H9 (cell line): ENCODE data around the gene AFDN. TPM values are rescaled to one million over a fixed set of nuclear protein-coding genes. Genes with fewer than 3 reads are reported as not detected.

Experiments
- DNase-seq: peaks from one replicate; pipeline ENCODE4 v3.0.0-alpha.2; 2017
- H2AFZ ChIP-seq: one replicate; pipeline ENCODE4 v1.6.1; 2013; ENCODE audit warnings: mild to moderate bottlenecking, low read length, control low read depth, moderate library complexity
- H2AK5ac ChIP-seq: 2 replicates; pipeline ENCODE4 v1.6.1; 2013; ENCODE audit warnings: low read length, control low read depth, mixed read lengths; ENCODE audit not compliant: insufficient read length
- H2BK120ac ChIP-seq: one replicate; pipeline ENCODE4 v1.6.1; 2013; ENCODE audit warnings: low read depth, mild to moderate bottlenecking, low read length, control low read depth, inconsistent platforms; ENCODE audit not compliant: poor library complexity, severe bottlenecking
- H2BK12ac ChIP-seq: 2 replicates; pipeline ENCODE4 v1.6.1; 2013; ENCODE audit warnings: low read length, control low read depth, mixed read lengths, low read depth; ENCODE audit not compliant: insufficient read length
- H2BK15ac ChIP-seq: 2 replicates; pipeline ENCODE4 v1.6.1; 2013; ENCODE audit warnings: low read depth, low read length, control low read depth
- H2BK20ac ChIP-seq: one replicate; pipeline ENCODE4 v1.6.1; 2013; ENCODE audit warnings: low read depth, mild to moderate bottlenecking, low read length, control low read depth, inconsistent platforms; ENCODE audit not compliant: poor library complexity, severe bottlenecking
- H2BK5ac ChIP-seq: 2 replicates; pipeline ENCODE4 v1.6.1; 2013; ENCODE audit warnings: low read length, control low read depth, mixed read lengths; ENCODE audit not compliant: insufficient read length
- H3K14ac ChIP-seq: 2 replicates; pipeline ENCODE4 v1.6.1; 2013; ENCODE audit warnings: low read length, control low read depth; ENCODE audit not compliant: insufficient read depth
- H3K18ac ChIP-seq: 2 replicates; pipeline ENCODE4 v1.6.1; 2013; ENCODE audit warnings: low read depth, mild to moderate bottlenecking, mixed read lengths, low read length, control low read depth; ENCODE audit not compliant: insufficient read length
- H3K23ac ChIP-seq: 2 replicates; pipeline ENCODE4 v1.6.1; 2013; ENCODE audit warnings: low read length, control low read depth, mixed read lengths, low read depth; ENCODE audit not compliant: insufficient read length
- H3K23me2 ChIP-seq: 2 replicates; pipeline ENCODE4 v1.6.1; 2013; ENCODE audit warnings: low read depth, mild to moderate bottlenecking, mixed read lengths, low read length, control low read depth; ENCODE audit not compliant: insufficient read length, poor library complexity, severe bottlenecking
- H3K27ac ChIP-seq: 2 replicates; pipeline ENCODE4 v1.5.1; 2013; ENCODE audit warnings: low read length, control low read depth, mixed read lengths, low read depth; ENCODE audit not compliant: insufficient read length
- H3K27me3 ChIP-seq: 2 replicates; pipeline ENCODE4 v1.6.1; 2013; ENCODE audit warnings: low read length, control low read depth, inconsistent platforms; ENCODE audit not compliant: insufficient read depth
- H3K4ac ChIP-seq: 2 replicates; pipeline ENCODE4 v1.6.1; 2013; ENCODE audit warnings: low read depth, mild to moderate bottlenecking, control low read depth, inconsistent platforms, low read length, moderate library complexity
- H3K4me1 ChIP-seq: 2 replicates; pipeline ENCODE4 v1.6.1; 2013; ENCODE audit warnings: low read length, control low read depth, inconsistent platforms; ENCODE audit not compliant: insufficient read depth
- H3K4me2 ChIP-seq: 2 replicates; pipeline ENCODE4 v1.6.1; 2013; ENCODE audit warnings: low read length, control low read depth, mixed read lengths; ENCODE audit not compliant: insufficient read length, insufficient read depth
- H3K56ac ChIP-seq: 2 replicates; pipeline ENCODE4 v1.6.1; 2013; ENCODE audit warnings: low read depth, mild to moderate bottlenecking, mixed read lengths, low read length, control low read depth; ENCODE audit not compliant: insufficient read length
- H3K79me1 ChIP-seq: 2 replicates; pipeline ENCODE4 v1.6.1; 2013; ENCODE audit warnings: low read depth, mild to moderate bottlenecking, moderate library complexity, low read length, control low read depth, inconsistent platforms; ENCODE audit not compliant: insufficient read depth, poor library complexity, severe bottlenecking
- H3K79me2 ChIP-seq: 2 replicates; pipeline ENCODE4 v1.6.1; 2013; ENCODE audit warnings: low read length, control low read depth, inconsistent platforms; ENCODE audit not compliant: insufficient read depth
- H3K9ac ChIP-seq: 2 replicates; pipeline ENCODE4 v1.6.1; 2013; ENCODE audit warnings: low read length, control low read depth, mixed read lengths; ENCODE audit not compliant: insufficient read length; ENCODE audit errors: extremely low read depth
- H3K9me3 ChIP-seq: one replicate; pipeline ENCODE4 v1.6.1; 2013; ENCODE audit warnings: low read depth, low read length, inconsistent platforms; ENCODE audit not compliant: control insufficient read depth
- H3T11ph ChIP-seq: one replicate; pipeline ENCODE4 v1.6.1; 2013; ENCODE audit warnings: mild to moderate bottlenecking, low read length, control low read depth, inconsistent platforms
- H4K20me1 ChIP-seq: one replicate; pipeline ENCODE4 v1.6.1; 2013; ENCODE audit not compliant: control insufficient read depth, insufficient read length, insufficient read depth
- H4K5ac ChIP-seq: 2 replicates; pipeline ENCODE4 v1.6.1; 2013; ENCODE audit warnings: low read depth, mild to moderate bottlenecking, mixed read lengths, low read length, control low read depth; ENCODE audit not compliant: insufficient read length
- H4K8ac ChIP-seq: replicated peaks from 2 replicates; pipeline ENCODE4 v1.6.1; 2013; ENCODE audit warnings: low read length, control low read depth, mixed read lengths, low read depth; ENCODE audit not compliant: insufficient read length
- H4K91ac ChIP-seq: 2 replicates; pipeline ENCODE4 v1.6.1; 2013; ENCODE audit warnings: low read depth, mild to moderate bottlenecking, moderate library complexity, mixed read lengths, low read length, control low read depth; ENCODE audit not compliant: insufficient read length
- H3K27ac Mint-ChIP-seq, 3 experiments: 2 replicates in 2 of 3; 3 replicates in 1 of 3; pipeline ENCODE4 v1.8.0; 2020 to 2021; ENCODE audit warnings: mixed read lengths in 3 of 3, mild to moderate bottlenecking in 1 of 3, moderate library complexity in 1 of 3
- H3K27me3 Mint-ChIP-seq: 2 replicates; pipeline ENCODE4 v1.8.0; 2021; ENCODE audit warnings: low read depth, mild to moderate bottlenecking, moderate library complexity, mixed read lengths
- H3K36me3 Mint-ChIP-seq, 3 experiments: 2 replicates in 2 of 3; 3 replicates in 1 of 3; pipeline ENCODE4 v1.8.0; 2020 to 2021; ENCODE audit warnings: low read depth in 3 of 3, mixed read lengths in 3 of 3; ENCODE audit not compliant: insufficient read depth in 1 of 3
- H3K4me1 Mint-ChIP-seq, 2 experiments: 2 replicates each; pipeline ENCODE4 v1.8.0; 2020; ENCODE audit warnings: mixed read lengths in 2 of 2
- H3K4me3 Mint-ChIP-seq, 2 experiments: 2 replicates in 1 of 2; 3 replicates in 1 of 2; pipeline ENCODE4 v1.8.0; 2020 to 2021; ENCODE audit warnings: mild to moderate bottlenecking in 2 of 2, mixed read lengths in 2 of 2, moderate library complexity in 1 of 2
- H3K9me3 Mint-ChIP-seq, 2 experiments: 2 replicates in 1 of 2; 3 replicates in 1 of 2; pipeline ENCODE4 v1.8.0; 2020; ENCODE audit warnings: mild to moderate bottlenecking in 2 of 2, mixed read lengths in 2 of 2, moderate library complexity in 1 of 2
- CTCF ChIP-seq: fragments of 200-600 bp; sonication (generic); conservative IDR thresholded peaks from 3 replicates; pipeline ENCODE4 v1.8.0; 2021; ENCODE audit warnings: antibody characterized with exemption, mild to moderate bottlenecking
- WGBS: extraction: QIAGEN DNeasy Blood & Tissue Kit; methylation state at CpG from one replicate; pipeline ENCODE4 v1.1.7; 2013; ENCODE audit warnings: missing lambda C conversion rate, low lambda C conversion rate, mixed read lengths; ENCODE audit not compliant: insufficient read length; ENCODE audit errors: extremely low coverage; 5-methylcytosine and 5-hydroxymethylcytosine counted together
- total RNA-seq: library from RNA; stranded (reverse); gene quantifications from 2 replicates; pipeline ENCODE4 v1.2.1, GENCODE V29; 2021

The AFDN gene
- total RNA-seq, 1 experiment from 2014 or later, result 157 TPM

GRCh38 chr6:167787896-167788562 lies 38.7 kb upstream of the AFDN start:
- TF ChIP-seq CTCF, result no peak
- WGBS, result no CpG with 5 or more reads among the region's 23 CpGs
- no peak overlapping the region for H3K27ac Mint-ChIP-seq

More at GRCh38 chr6:167787896-167788562, 38.7 kb upstream of the AFDN start:
- Histone ChIP-seq H3K4me1 (no peaks in the 10 kb centered on the region), H3K9ac (no peak overlapping the region), H2BK5ac (no peak overlapping the region), H2BK15ac (no peak overlapping the region), H3K56ac (no peak overlapping the region), H2BK12ac (no peak overlapping the region), H4K20me1 (no peaks in the 10 kb centered on the region), H3K4me2 (no peak overlapping the region), H3K27me3 (no peaks in the 10 kb centered on the region), H2BK20ac (no peak overlapping the region), H4K5ac (no peak overlapping the region), H2BK120ac (no peak overlapping the region), H3K27ac (no peak overlapping the region), H4K91ac (no peak overlapping the region), H2AFZ (no peak overlapping the region), H3K23ac (no peak overlapping the region), H4K8ac (no peak overlapping the region), H3K4ac (no peak overlapping the region), H3K18ac (no peak overlapping the region), H3K14ac (no peak overlapping the region), H3K23me2 (no peaks in the 10 kb centered on the region), H3K9me3 (no peaks in the 10 kb centered on the region), H2AK5ac (no peak overlapping the region), H3K79me1 (no peaks in the 10 kb centered on the region), H3K79me2 (no peaks in the 10 kb centered on the region), H3T11ph (no peak overlapping the region)
- H3K4me3 Mint-ChIP-seq, result no peak overlapping the region
- H3K27me3 Mint-ChIP-seq, result peaks cover 1% of the 10 kb centered on the region; the same call in 1 of the 2 replicates
- H3K9me3 Mint-ChIP-seq, result no peaks in the 10 kb centered on the region
- H3K4me1 Mint-ChIP-seq, result peaks cover 7 to 19% of the 10 kb centered on the region in 2 experiments; a peak in 3 of 4 replicates
- H3K36me3 Mint-ChIP-seq, result no peaks in the 10 kb centered on the region
- no peak for DNase-seq
